Small intestine (tissue), 7 donors: ENCODE measurements around the gene GFOD2. TPM values are rescaled to one million over a fixed set of nuclear protein-coding genes. Genes with fewer than 3 reads are reported as not detected.

ENCODE experiments used
- DNase-seq, 2 donors: peaks; one replicate each; pipeline versions ENCODE4 v3.0.0 to v3.0.0-alpha.2; 2013
- FAIRE-seq: peaks from 2 replicates; lab custom pipeline; 2012; peaks lifted over from hg19 to GRCh38; lab: Jason Lieb, UNC
- H3K27ac ChIP-seq, 3 donors: one replicate each; pipeline ENCODE4 v1.5.1; 2013; ENCODE audit warnings: low read length in 2 of 3, mild to moderate bottlenecking in 2 of 3, control low read depth in 1 of 3, inconsistent platforms in 1 of 3, low read depth in 1 of 3, moderate library complexity in 1 of 3
- H3K27me3 ChIP-seq, 3 donors: one replicate each; pipeline ENCODE4 v1.6.1; 2013; ENCODE audit warnings: low read length in 3 of 3, inconsistent platforms in 1 of 3; ENCODE audit not compliant: control insufficient read depth in 3 of 3, insufficient read depth in 3 of 3
- H3K36me3 ChIP-seq, 3 donors: one replicate each; pipeline ENCODE4 v1.6.1; 2013; ENCODE audit warnings: low read length in 3 of 3, inconsistent platforms in 1 of 3, low read depth in 1 of 3, mild to moderate bottlenecking in 1 of 3, moderate library complexity in 1 of 3; ENCODE audit not compliant: control insufficient read depth in 3 of 3, insufficient read depth in 2 of 3
- H3K4me1 ChIP-seq, 3 donors: one replicate each; pipeline ENCODE4 v1.6.1; 2013; ENCODE audit warnings: low read length in 2 of 3, inconsistent platforms in 1 of 3, low read depth in 1 of 3, mild to moderate bottlenecking in 1 of 3, moderate library complexity in 1 of 3; ENCODE audit not compliant: control insufficient read depth in 3 of 3, insufficient read depth in 2 of 3
- H3K4me3 ChIP-seq, 3 donors: one replicate each; pipeline ENCODE4 v1.5.1; 2013; ENCODE audit warnings: low read length in 3 of 3, control low read depth in 1 of 3, inconsistent platforms in 1 of 3, low read depth in 1 of 3, mild to moderate bottlenecking in 1 of 3, moderate library complexity in 1 of 3
- H3K9me3 ChIP-seq, 2 donors: one replicate each; pipeline ENCODE4 v1.6.1; 2013; ENCODE audit warnings: low read depth in 1 of 2, low read length in 1 of 2; ENCODE audit not compliant: control insufficient read depth in 2 of 2, insufficient read depth in 1 of 2
- WGBS, 3 donors: extraction: QIAGEN DNeasy Blood & Tissue Kit; methylation state at CpG; one replicate each; pipeline ENCODE4 v1.1.7; 2013; 5-methylcytosine and 5-hydroxymethylcytosine counted together
- polyA plus RNA-seq, 4 donors: library from polyadenylated mRNA; stranded (reverse) in 3 of 4; unstranded in 1 of 4; fragments of 200-250 nt in 3 of 4; fragments of 120-200 nt in 1 of 4; gene quantifications; one replicate each; pipeline versions ENCODE4 v1.2.1 to v1.2.3, GENCODE V29; 2013
- donor health status: healthy with polysubstance abuse.
- donor health status: control.
- donor health status: control.
- donor health status: Bipolar disorder and iron deficiency.
- donor health status: healthy.

Gene GFOD2
- polyA plus RNA-seq, 4 donors = 4.8 to 28.6 (median 12.0) TPM

GRCh38 chr16:67651039-67651438, 68.1 kb downstream of the GFOD2 start:
- H3K9me3 ChIP-seq = peaks cover 0 to 3% of the 10 kb centered on the region in 2 donors
- no peaks in the 10 kb centered on the region for H3K36me3 ChIP-seq
- H3K4me1 ChIP-seq = peaks cover 0 to 8% (median 0%) of the 10 kb centered on the region in 3 donors
- DNase-seq (no peak), FAIRE-seq (no peak)
- 89 to 91% (median 89%) methylated on average over 7 of the region's 7 CpGs for whole genome bisulfite sequencing, 3 donors
- peaks cover 4 to 90% (median 14%) of the 10 kb centered on the region in 3 donors for H3K27me3 ChIP-seq
- H3K27ac ChIP-seq = no peak overlapping the region
- H3K4me3 ChIP-seq = no peak overlapping the region

GRCh38 chr16:67650023-67650422, 69.1 kb downstream of the GFOD2 start:
- Histone ChIP-seq H3K4me3 (no peak overlapping the region), H3K9me3 (peaks cover 0 to 3% of the 10 kb centered on the region in 2 donors), H3K27me3 (peaks cover 4 to 95% (median 19%) of the 10 kb centered on the region in 3 donors), H3K4me1 (peaks cover 0 to 8% (median 0%) of the 10 kb centered on the region in 3 donors), H3K27ac (no peak overlapping the region), H3K36me3 (no peaks in the 10 kb centered on the region)
- FAIRE-seq (no peak), DNase-seq (no peak)
- 54 to 69% (median 69%) methylated on average over 8 of the region's 8 CpGs for WGBS, 3 donors

- 21 to 38% (median 35%) methylated on average over 32 to 34 of the region's 34 CpGs for WGBS, 3 donors
- no peak overlapping the region for H3K4me3 ChIP-seq
- peaks cover 4 to 92% (median 19%) of the 10 kb centered on the region in 3 donors for H3K27me3 ChIP-seq
- H3K4me1 ChIP-seq = peaks cover 0 to 8% (median 0%) of the 10 kb centered on the region in 3 donors
- DNase-seq (peak; percentile 31 to 56), FAIRE-seq (no peak)
- peaks cover 0 to 3% of the 10 kb centered on the region in 2 donors for H3K9me3 ChIP-seq
- H3K36me3 ChIP-seq = no peaks in the 10 kb centered on the region
- H3K27ac ChIP-seq = no peak overlapping the region
Observed at GRCh38 chr16:67649494-67649931, 69.6 kb downstream of the GFOD2 start.

- no peak for DNase-seq
- H3K36me3 ChIP-seq = no peaks in the 10 kb centered on the region
- no peak overlapping the region for H3K27ac ChIP-seq
- no peak overlapping the region for H3K4me3 ChIP-seq
- peaks cover 4 to 92% (median 19%) of the 10 kb centered on the region in 3 donors for H3K27me3 ChIP-seq
- FAIRE-seq = no peak
- peaks cover 0 to 3% of the 10 kb centered on the region in 2 donors for H3K9me3 ChIP-seq
- 38 to 60% (median 60%) methylated on average over 32 to 35 of the region's 35 CpGs for WGBS, 3 donors
- peaks cover 0 to 8% (median 0%) of the 10 kb centered on the region in 3 donors for H3K4me1 ChIP-seq
Observed at GRCh38 chr16:67648764-67649407, 70.2 kb downstream of the GFOD2 start.

- Histone ChIP-seq H3K4me1 (peaks cover 0 to 7% (median 0%) of the 10 kb centered on the region in 3 donors), H3K27ac (no peak overlapping the region), H3K27me3 (peaks cover 4 to 89% (median 17%) of the 10 kb centered on the region in 3 donors), H3K4me3 (no peak overlapping the region), H3K36me3 (no peaks in the 10 kb centered on the region), H3K9me3 (no peaks in the 10 kb centered on the region)
- WGBS, 3 donors = 23 to 42% (median 32%) methylated on average over 50 to 65 of the region's 65 CpGs
- DNase-seq (no peak), FAIRE-seq (no peak)
Observed at GRCh38 chr16:67648088-67648763, 70.9 kb downstream of the GFOD2 start.

- 62 to 77% (median 69%) methylated on average over 9 to 13 of the region's 13 CpGs for whole genome bisulfite sequencing, 3 donors
- no peaks in the 10 kb centered on the region for H3K9me3 ChIP-seq
- DNase-seq = no peak
- no peak overlapping the region for H3K27ac ChIP-seq
- no peak for FAIRE-seq
- H3K4me3 ChIP-seq = no peak overlapping the region
- no peaks in the 10 kb centered on the region for H3K36me3 ChIP-seq
- H3K4me1 ChIP-seq = peaks cover 0 to 5% (median 0%) of the 10 kb centered on the region in 3 donors
- peaks cover 4 to 87% (median 17%) of the 10 kb centered on the region in 3 donors for H3K27me3 ChIP-seq
Observed at GRCh38 chr16:67647681-67648080, 71.4 kb downstream of the GFOD2 start.

GRCh38 chr16:67647111-67647651, 71.9 kb downstream of the GFOD2 start:
- Histone ChIP-seq H3K4me1 (peaks cover 0 to 5% (median 0%) of the 10 kb centered on the region in 3 donors), H3K4me3 (no peak overlapping the region), H3K9me3 (no peaks in the 10 kb centered on the region), H3K36me3 (no peaks in the 10 kb centered on the region), H3K27me3 (peaks cover 4 to 82% (median 17%) of the 10 kb centered on the region in 3 donors), H3K27ac (no peak overlapping the region)
- DNase-seq = no peak
- no peak for FAIRE-seq
- 54 to 74% (median 66%) methylated on average over 15 of the region's 15 CpGs for WGBS, 3 donors

GRCh38 chr16:67645397-67646121, 73.6 kb downstream of the GFOD2 start:
- DNase-seq (no peak), FAIRE-seq (no peak)
- Histone ChIP-seq H3K9me3 (no peaks in the 10 kb centered on the region), H3K36me3 (no peaks in the 10 kb centered on the region), H3K27me3 (peaks cover 4 to 66% (median 12%) of the 10 kb centered on the region in 3 donors), H3K4me1 (peaks cover 0 to 5% (median 0%) of the 10 kb centered on the region in 3 donors), H3K27ac (peak overlapping the region in 2 of 3 donors; percentile 63 to 66), H3K4me3 (peak overlapping the region in 2 of 3 donors; percentile 23 to 47)
- 68 to 72% (median 69%) methylated on average over 12 to 15 of the region's 15 CpGs for WGBS, 3 donors
